SW 1271 (cell line): ENCODE measurements around the gene FXYD6.

Source experiments
- DNase-seq, 2 experiments: peaks; one replicate each; lab custom pipeline; 2025; lab: John Stamatoyannopoulos, UW

The FXYD6 gene

DNA sequence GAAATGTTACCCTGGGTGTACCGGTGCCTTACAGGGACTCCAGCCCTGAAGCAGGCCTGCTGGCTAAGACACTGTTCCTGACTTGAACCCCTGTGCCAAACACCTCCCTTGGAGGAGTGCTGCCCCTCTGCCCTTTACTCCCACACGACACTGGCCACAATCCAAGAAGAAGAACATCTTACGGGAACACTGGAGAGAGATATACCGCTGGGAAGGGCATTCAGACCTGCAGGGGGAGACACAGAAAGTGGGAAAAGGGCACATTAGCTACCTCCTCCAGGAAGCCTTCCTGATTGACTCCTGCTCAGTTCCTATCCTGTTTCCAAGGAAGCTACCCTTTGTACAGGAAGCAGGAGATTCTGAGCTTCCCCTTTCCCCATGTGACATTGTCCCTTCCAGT is 34.1 kb upstream of the FXYD6 start:
- no peak for DNase-seq

DNA sequence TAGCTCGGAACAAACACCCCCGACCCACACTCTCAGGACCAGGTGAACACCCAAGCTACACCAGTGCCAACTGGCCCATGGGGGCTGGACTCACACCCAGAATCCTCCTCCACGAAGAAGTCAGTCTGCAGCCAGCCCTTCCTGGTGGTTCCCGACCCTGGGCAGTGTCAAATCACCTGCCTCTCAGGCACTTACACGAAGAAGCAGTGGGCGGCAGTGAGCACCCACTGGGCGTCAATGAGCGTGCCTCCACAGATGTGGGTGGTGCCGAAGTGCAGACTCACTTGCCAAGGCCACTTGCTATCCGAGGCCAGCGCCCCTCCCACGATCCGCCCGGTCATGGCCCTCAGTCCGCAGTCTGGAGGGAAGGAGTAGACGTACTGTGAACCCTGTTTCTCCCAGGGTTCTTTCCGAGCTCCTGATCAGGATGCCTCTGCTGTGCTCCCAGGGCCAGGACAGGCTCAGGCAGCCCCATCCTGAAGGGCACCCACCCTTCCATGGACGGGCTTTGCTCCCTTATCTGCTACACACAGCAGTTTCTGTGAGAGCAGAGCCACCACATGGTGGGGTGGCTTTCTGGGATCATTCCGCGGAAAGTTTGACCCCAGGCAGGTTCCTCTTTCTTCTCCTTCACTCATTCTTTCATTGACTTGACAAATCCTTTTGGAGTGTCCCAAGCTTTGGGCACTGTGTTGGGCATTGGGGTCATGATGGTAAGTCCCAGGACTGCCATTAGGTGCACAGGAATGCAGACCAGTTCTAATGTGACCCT is 33.3 kb upstream of the FXYD6 start:
- DNase-seq = no peak

DNA sequence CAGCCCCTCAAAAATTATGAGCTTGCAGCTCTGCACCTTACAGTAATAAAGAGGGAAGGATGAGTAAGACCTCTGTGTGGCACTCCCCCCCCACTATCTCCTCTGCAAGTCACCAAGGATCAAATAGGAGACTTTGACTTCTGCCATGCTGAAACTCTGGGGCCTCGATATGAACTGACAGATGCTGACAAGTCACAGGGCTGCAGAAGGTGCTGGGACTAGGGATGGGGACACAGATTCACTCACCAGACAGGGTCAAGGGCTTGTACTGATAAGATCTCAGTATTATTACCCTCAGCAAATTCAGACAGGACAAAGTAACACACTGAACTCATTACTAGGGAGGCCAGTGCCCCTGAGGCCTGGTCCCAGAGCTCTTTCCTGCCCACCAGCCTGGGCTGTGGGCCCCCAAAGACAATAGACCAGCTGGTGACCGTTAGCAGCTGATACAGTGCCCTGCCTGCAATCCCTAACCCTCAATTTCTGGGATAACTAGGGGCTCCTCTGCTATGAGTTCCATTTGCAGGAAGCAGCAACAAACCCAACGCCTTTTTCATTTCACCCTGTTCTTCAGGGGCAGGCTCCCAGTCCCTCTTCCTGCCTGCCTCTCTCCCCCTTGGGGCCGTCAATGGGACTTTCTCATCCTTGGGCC is 32.6 kb upstream of the FXYD6 start:
- no peak for DNase-seq

DNA sequence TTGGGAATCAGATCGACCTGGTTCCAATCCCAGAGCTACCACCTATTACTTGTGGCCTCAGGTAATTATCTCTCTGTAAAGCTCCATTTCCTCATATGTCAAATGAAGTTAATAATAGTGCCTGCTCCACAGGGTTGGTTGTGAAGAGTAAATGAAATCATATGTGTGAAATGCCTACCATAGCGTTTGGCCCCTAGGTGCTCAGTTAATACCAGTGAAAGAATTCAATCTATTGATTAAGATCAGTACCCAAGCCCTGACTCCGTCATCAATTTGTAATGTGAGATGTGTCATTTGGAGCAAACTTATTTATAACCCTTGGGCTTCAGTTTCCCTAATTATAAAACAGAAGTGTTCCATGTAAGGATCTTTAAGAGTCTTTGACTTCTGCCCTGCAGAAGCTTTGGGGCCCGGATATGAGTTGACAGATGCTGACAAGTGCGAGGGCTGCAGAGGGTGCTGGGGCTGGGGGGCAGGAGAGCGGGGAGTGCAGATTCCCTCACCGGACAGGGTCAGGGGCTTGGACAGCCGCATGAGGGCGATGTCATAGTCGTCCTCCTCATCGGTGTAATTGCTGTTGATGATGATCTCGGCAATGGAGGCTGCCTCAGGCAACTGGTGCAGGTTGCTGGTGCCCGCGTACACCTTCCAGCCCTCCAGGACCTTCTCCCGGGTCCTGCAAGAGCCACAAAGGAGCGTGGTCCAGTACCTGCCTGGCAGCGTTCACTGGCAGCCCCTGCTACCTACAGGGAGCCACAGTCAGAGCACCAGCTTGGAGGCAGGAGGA is 31.8 kb upstream of the FXYD6 start:
- DNase-seq = no peak

DNA sequence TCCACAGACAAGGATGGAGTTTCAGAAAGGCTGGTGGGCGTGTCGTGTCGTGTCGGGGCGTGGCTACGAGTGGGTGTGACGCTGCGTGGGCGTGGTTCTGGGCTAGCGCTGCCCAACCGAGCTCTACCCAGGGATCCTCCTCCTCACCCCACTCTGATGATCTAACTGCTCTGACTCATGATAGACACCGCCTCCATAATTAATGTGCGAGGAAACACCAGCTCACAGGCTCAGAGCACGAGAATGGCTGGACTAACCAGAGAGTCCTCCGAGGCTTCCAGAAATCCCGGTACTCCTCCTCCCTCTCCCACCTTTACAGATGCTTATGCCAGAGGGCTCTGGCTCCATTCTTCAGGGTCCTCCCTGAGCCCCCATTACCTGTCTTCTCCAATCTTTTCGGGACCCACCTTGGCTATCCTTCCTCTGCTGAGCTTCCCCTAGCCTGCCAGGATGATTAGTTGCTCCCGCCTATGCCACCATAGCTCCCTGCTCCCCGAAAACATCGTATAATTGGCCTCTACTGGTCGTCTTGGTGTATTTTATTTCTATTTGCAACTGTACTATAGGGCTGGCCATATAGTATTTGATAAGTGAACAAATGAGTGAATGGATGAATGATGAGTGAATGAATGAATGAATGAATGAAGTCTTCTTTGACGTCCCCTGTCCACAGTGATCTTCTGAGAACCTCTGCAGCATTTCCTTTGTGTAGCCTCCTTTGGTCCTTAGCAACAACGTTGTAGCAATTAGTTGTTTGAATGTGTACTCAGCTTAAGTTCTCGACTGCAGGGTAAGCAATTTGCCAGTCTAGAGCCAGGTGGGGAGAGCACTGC is 31.0 kb upstream of the FXYD6 start:
- peak in 1 of 2 experiments; percentile 25 for DNase-seq

DNA sequence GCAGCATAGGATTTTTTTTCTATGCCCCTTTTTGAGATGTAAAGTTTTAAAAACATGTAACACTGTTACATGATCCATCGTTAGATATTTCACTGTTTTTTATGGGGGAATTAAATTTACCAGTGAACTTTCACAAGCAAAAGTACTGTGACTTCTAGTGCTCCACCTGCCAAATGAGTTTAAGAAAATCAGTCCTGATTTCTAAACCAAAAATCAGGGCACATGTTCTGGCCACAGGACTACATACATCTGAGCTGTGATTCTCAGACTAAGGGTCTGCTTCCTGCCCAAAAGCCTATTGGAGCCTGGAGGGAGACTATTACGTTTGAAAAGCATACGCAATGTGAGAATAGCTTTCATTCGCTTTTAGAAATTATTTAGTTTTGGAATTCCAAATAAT is 30.3 kb upstream of the FXYD6 start:
- DNase-seq = no peak

DNA sequence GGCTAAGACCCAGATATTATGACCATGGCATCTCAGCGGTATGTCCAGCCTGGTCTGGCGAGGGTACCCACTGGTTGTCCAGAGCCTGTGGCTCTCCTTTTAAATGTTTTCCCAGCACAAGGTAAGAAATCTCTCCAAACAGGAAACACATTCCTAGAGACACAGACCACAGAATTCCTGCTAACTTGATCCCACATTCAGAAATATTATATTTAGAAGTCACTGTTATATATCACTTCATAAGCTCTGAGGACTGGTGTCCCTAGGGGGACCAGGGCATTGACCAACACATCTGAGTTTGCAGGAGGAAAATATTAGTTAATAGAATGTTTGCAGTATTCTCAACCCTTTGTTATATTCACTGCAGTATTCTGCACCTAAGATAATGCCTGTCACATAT is 29.7 kb upstream of the FXYD6 start:
- no peak for DNase-seq

DNA sequence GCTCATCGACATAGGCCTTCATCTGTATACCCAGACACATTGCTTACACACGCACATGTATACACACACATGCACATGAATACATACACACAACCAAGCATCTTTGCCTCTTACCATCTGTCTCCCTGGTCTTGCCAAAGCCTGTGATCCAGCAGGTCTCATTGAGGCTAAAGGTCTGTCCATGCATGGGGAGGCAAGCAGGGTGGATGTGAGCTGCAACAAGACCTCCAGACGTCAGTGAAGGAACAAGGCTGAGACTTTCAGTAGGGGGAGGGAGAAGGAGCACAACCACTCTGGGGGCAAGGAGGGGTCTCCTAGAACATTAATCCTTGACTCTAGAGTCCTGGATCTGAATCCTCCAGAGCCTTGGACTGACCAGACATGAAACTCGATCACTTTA is 29.1 kb upstream of the FXYD6 start:
- DNase-seq = no peak

DNA sequence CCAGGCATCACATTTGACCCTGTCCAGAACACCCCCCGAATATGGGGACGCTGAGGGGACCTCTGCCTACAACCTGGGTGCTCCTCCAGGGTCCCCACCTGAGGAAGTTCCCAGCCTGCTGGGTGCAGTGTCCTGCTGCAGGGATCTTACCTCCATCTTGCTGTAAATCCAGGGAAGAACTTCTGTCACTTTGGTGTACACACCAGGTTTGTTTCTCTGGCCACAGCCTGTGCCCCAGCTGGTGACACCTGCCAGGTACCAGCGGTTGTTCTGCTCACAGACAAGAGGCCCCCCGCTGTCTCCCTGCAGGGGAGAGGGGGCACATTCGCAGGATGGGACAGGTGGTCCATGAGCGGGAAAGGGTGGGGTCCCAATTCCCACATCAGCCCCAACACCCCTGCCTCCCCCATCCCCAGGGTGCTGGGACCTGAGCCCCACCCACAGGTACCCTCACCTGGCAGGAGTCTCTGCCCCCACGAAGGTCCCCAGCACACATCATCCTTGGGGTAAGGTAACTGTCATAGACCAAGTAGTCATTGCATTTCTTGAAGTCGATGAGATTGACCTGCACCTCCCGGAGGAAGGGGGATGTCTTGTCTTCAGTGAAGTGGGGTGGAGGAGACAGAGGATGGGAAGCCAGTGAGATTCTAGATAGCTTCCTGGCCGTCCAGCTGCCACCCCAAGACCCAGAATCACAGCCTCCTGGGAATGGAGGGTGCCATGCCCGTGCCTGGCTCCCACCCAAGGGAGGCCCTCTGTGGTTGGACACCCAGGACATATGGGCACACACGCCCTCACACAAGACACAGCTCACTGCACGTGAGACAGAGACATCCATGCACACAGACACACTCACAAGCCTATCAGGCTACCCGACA is 27.3 kb upstream of the FXYD6 start:
- no peak for DNase-seq

DNA sequence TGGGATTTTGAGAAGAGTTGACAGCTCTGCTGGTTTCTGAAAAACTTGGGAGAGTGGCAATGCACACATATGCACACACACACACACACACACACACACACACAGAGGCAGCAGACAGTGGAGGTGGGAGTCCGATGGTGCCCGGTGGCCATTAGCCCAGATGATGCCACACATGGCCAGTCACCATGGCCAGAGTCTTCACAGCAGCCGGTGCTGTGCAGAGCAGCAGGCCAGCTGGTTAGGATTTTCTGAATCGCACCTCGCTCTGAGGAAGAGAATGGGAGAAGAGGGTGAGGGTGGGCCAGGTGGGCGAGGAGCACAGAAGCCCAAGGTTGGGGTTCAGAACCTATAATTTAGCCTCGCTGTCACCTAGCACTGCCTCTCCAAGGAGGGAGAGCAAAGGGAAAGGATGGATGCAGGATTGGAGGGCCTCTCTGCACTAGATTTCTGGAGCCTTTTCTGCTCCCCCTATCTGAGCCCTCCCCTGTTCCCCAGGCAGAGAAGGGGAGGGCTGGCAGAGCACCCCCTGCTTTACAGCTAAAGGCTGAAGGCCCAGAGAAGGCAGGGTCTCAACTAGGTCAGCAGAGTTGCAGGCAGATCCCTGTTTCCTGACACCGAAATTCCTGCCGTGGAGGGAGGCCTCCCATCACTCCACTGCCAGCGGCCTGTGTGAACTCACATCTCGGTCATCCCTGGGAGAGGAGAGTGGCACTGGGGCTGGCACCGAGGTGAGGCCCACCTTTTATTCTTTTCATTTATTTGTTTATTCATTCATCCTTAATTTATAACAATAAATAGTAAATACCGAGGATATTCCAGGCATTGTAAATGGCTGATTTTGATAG is 25.8 kb upstream of the FXYD6 start:
- no peak for DNase-seq

DNA sequence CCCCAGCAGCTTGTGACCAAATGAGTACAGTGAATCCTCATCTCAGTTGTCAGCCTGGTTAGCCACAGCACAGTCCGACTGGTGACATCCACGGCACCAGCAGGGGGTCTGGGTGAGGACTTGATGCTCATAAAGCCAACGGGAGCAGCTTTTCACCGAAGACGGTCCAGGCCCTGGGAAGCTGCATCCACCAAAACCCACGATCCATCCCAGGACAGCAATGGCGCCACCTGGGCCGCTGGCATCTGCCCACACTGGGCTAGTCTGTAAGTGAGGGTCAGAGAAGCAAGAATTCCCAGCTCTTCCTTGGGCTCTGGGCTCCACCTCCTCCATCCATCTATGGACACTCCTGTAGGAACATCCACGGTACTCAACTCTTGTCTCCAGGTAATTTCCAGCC is 25.1 kb upstream of the FXYD6 start:
- no peak for DNase-seq

DNA sequence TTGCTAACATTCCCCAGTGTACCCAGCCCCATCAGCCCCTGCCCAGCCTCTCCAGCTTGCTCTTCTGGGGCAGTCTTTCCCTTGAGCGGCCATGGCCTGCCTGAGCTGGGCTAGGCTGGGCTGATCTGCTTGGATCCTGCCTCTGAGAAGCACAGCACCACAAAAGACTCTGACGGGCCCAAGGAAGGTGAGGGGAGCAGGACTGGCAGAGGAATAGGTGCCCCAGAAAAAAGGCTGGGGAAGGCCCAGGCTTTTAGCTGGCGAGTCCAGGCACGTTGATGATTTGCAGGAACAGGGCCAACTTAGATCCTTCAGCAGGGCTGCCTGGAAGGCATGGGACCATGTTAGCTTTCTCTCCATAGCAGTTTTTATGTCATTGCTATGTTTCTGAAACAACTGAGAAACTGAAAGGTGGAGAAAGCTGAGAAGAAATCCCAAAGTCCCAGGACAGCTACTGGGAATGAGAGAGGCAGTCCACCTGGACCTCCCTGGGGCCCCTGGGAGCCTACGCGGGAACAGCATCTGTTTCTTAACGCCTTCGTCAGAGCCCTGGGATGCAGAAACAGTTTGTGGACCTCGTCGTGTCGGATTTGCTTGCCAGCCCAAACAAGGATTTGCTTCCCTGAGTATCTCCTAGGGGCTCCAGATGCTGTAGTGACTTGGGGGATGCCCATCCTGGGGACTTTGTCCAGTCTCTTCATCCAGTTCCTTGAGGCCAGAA is 24.4 kb upstream of the FXYD6 start:
- no peak for DNase-seq

DNA sequence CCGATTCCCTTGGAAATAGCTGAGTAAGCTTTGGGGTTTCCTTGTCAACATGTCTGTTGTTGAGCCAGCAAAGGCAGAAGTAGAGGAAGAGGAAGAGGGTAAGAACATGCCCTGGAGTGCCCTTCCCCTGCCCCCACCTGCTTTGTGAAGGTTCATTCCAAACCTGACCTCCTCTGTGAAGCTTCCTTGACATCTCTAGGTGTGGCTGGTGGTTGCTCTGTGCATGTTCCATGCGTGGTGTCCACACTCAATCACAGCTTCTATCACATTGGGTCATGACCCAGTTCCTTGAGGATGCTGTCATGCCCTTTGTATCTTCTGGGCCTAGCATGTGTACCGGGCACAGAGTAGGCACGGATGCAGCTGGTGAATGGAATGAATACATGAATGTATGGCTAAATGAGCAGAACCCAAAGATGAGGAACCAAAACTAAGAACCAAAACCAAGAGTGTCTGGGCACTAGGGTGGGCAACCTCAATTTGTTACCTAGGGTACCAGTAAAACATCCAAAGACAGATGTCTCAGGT is 23.7 kb upstream of the FXYD6 start:
- DNase-seq = no peak

DNA sequence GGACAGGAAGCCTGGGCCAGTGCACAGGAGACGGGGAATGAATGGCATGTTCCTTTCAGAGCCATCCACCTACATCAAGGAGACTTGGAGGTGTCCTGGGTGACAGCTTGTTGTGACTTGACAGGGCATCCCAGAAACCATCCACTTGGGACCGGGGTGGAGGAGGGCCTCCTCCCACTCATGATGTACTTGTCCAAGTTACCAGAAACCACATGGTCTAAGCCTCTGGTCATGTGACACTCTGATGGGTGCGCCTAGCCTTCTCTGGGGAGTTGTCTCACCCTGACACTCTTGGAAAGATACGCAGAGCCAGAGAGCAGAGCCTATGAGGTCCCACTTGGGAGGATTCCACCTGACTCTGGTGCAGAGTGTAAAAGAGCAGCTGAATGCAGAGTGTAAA is 21.6 kb upstream of the FXYD6 start:
- DNase-seq = no peak

DNA sequence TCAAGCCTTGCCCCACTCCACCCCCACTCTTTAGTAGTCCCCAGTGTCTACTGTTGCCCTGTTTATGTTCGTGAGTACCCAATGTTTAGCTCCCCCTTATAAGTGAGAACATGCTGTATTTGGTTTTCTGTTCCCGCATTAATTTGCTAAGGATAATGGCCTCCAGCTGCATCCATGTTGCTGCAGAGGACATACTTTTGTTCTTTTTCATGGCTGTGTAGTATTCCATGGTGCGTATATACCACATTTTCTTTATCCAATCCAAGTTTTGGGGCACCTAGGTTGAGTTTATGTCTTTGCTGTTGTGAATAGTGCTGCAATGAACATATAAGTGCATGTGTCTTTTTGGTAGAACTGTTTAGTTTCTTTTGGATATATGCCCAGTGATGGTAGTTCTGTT is 16.2 kb upstream of the FXYD6 start:
- DNase-seq = no peak

DNA sequence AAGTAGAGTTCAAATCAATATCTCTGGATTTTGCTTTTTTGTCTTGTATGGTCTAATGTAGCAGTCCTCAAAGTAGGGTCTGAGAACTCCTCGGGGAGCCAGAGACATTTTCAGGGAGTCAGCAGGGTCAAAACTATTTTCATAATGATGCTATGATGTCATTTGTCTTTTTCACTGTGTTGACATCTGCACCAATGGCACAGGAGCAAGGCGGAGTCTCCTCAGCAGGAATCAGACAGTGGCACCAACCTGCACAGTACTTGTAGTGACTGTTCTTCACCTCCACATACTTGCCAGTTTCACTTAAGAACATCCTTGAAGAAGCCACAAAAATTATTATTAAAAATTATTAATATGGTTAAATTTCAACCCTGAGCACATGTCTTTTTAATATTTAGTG is 14.9 kb upstream of the FXYD6 start:
- no peak for DNase-seq

DNA sequence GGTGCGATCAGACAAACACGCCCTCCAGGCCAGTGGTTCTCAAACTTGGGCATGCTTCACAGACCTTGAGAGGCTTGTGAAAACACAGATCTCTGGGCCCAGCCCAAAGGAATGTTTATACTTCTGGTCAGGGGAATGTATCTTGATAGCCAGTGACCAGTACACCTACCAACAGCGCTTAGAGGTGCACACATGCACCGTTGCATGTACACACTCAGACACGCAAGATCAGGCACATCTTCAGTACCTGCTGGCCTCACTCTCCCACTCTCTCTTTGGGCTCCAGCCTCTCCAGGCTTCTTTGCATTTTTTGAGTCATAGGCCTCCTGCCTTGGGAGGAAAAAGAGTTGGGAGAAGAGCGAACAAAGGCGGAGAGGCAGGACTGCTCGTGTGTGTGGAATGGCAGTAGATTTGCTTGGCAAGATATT is 11.7 kb upstream of the FXYD6 start:
- no peak for DNase-seq

DNA sequence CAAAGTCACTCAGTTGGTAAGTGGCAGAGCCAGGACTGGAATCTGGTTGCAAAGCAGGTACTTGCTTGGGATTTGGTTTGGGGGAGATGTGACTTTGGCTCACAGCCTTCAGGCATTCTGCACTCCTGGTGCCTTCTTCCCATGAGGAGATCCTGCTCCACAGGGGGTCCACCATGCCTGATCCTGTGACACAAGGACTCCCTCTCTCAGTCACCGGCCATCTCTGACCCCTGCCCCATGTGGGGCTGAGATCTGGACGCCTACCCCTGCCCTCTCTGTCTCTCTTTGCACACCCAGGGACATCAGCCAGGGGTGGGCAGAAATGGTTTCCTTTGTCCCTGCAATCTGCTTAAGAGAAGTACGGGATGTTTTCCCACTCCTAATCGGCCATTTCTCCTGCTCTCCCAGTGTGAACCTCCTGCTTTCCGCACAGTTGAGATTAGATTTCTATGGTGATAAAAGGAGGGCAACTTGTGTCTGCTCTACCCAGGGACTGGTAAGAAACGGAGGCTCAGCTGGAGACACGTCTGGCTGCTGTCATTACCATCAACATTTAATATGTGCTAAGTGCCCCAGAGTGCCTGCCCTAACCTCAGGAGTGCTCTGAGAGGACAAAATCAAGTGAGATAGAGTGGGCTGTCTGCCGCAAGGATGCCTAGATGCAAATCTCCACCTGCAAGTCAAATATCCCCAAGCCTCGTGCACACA is 11.1 kb upstream of the FXYD6 start:
- DNase-seq = no peak

DNA sequence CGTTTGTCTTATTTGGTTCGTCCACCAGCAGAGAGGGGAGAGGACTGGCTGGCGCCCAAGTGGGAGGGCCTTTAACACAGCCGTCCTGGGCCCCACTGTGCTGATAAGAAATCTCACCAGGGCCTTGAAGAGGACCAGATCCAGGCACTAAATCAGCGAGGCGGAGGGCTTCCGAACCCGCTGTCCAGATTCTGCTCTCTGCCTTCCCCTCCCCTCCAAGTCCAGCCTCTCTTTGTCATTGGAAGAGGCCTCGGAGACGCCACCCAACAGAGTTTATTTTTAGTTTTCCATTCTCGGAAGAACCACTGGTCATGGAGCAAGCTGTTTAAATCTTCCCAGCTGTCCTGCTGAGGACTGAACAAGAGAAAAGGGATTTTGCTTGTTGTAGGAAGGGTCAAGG is 9.3 kb upstream of the FXYD6 start:
- DNase-seq = no peak
